Neural progenitor cell (in vitro differentiated cells): ENCODE data around the gene TSHZ2.

Source experiments
- CTCF ChIP-seq: fragments of 200-600 bp; sonication (generic); IDR thresholded peaks from 2 replicates; pipeline ENCODE4 v1.5.1; 2017; ENCODE audit warnings: antibody characterized with exemption, mild to moderate bottlenecking
- EZH2 ChIP-seq: fragments of 200-600 bp; sonication (generic); IDR thresholded peaks from 2 replicates; pipeline ENCODE4 v1.6.1; 2017; ENCODE audit warnings: antibody characterized with exemption, mild to moderate bottlenecking, moderate library complexity
- EZH2phosphoT487 ChIP-seq: fragments of 200-600 bp; sonication (generic); IDR thresholded peaks from 2 replicates; pipeline ENCODE4 v1.6.1; 2017; ENCODE audit warnings: antibody characterized with exemption

- TF ChIP-seq EZH2phosphoT487 = no peak
- no peak for TF ChIP-seq CTCF
- no peak for TF ChIP-seq EZH2
Observed at GRCh38 chr20:53009979-53010735, 38.0 kb downstream of the TSHZ2 start.
